ENCODE measurements around the gene PPP1R1C.

DNA sequence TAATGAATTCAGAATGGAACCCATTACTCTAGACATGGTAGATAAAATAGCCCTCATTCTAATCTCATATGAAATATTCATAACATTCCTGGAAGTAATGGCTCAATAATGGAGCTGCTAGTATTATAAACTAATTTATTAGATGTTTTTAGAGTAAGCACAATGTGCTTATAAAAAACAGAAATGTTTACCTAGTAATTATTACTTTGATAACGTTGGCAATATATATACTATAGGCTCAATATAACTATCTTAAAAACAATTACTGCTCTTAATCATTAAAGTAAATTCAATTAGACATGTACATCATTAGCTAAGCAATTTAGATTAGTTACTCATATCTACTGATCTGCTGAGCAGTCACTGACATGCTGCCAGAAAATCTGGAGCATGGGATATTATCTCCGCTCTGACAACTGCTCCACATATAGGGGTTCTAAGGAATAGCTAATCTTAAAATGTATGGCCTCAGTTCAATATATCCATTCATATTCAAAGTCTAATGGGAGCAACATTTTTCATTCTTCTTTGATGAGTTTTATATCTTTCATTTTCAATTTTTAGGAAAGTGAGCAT is 19.4 kb downstream of the PPP1R1C start:
- TF ChIP-seq, protein P1, sequence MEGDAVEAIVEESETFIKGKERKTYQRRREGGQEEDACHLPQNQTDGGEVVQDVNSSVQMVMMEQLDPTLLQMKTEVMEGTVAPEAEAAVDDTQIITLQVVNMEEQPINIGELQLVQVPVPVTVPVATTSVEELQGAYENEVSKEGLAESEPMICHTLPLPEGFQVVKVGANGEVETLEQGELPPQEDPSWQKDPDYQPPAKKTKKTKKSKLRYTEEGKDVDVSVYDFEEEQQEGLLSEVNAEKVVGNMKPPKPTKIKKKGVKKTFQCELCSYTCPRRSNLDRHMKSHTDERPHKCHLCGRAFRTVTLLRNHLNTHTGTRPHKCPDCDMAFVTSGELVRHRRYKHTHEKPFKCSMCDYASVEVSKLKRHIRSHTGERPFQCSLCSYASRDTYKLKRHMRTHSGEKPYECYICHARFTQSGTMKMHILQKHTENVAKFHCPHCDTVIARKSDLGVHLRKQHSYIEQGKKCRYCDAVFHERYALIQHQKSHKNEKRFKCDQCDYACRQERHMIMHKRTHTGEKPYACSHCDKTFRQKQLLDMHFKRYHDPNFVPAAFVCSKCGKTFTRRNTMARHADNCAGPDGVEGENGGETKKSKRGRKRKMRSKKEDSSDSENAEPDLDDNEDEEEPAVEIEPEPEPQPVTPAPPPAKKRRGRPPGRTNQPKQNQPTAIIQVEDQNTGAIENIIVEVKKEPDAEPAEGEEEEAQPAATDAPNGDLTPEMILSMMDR (IDR thresholded peaks at IDR 0.05) = no peak
- no peak for TF ChIP-seq POLR2A (IDR thresholded peaks at IDR 0.05)

Data from testis (tissue), 2 donors.